ENCODE measurements around the gene RPTOR. TPM values are rescaled to one million over a fixed set of nuclear protein-coding genes. Genes with fewer than 3 reads are reported as not detected.
"Not testable (repeated sequence)": the region's sequence is repeated elsewhere in the genome, so short reads cannot be mapped to it uniquely, and the experiment has no call there.

RPTOR gene
- total RNA-seq, 1 experiment from 2014 or later, result 10.1 TPM

GRCh38 chr17:80693511-80693910, 148.9 kb downstream of the RPTOR start:
- DNase-seq (ENCODE audit: low read depth), result no peak

GRCh38 chr17:80694085-80694991, 149.7 kb downstream of the RPTOR start:
- DNase-seq (ENCODE audit: low read depth), result no peak

DNA sequence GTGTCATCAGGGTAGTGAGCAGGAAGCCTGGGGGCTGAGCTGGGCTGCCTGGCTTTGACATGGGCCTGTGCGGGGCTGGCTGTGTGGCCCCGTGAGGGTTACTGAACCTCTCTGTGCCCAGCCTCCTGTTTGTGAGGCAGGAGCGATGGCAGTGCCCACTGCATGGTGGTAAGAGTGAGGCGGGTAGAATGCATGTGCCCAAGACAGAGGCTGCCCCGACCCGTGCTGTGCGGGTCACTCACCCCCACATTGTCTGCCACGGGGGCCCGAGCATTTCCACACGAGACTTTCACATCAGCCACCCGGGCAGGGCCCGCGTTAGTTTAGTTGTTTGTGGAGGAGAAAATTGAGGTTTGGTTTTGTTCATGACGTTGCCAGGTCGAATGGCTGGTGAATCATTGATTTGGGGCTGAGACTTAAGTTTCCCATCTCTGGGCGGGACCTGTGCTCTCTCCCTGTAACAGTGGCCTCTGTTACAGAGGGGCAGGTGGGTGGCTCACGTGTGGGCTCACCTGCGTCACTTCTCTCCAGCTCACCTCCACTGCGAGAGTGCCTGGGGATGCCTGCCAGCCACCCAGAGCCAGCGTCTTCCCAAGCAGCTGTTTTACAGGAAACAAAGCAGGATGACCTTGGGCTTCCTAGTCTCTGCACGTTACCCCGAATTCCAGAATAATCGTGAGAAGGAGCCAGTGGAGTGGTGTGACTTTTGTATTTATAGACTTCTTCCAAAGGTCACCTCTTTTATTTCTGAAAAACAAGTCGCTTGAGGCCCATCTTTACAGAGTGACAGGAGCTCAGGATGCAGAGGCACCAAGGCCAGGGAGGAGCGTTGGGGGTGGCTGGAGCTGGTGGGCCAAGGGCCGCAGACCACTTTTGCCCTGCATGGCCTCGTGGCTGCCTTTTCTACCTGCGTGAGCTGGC, 150.6 kb downstream of the RPTOR start:
- DNase-seq (ENCODE audit: low read depth), result no peak

DNA sequence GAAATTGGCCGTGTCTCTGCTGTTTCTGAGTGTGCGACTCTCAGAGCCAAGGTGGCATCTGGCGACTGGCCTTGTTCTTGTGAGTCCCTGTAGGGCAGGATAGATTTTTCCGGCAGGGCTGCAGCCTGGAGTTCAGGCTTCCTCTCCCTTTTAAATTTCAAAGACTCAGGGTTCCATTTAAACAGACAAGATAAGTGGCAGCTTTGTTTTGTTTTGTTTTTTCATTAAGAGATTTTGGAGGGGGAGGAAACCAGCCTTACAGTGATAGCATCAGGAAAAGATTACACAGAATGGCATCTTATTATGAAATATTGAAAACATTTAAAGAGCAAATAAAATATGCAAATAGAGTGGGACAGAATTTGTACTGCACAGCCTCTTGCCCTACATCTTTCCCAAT, 151.3 kb downstream of the RPTOR start:
- no peak for DNase-seq (ENCODE audit: low read depth)

DNA sequence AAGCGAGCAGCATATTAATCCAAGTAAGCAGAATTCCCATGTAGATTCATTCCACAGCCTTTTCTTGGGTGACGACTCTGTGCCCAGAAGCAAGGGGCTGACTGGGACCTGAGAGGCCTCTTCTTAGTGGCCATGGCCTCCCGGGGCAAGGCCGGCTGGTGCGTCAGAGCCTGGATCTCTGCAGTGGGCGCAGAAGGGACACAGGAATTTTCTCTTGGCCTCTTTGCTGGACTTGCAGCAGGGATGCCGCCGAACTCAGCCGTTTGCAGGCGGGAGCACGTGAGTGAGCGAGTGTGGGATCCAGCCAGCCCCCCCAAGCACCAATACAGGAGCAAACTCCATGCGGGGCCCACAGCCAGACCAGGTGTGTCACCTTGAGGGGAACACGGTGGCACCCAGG, 151.8 kb downstream of the RPTOR start:
- no peak for DNase-seq (ENCODE audit: low read depth)

GRCh38 chr17:80696964-80697363, 152.3 kb downstream of the RPTOR start:
- no peak for DNase-seq (ENCODE audit: low read depth)

DNA sequence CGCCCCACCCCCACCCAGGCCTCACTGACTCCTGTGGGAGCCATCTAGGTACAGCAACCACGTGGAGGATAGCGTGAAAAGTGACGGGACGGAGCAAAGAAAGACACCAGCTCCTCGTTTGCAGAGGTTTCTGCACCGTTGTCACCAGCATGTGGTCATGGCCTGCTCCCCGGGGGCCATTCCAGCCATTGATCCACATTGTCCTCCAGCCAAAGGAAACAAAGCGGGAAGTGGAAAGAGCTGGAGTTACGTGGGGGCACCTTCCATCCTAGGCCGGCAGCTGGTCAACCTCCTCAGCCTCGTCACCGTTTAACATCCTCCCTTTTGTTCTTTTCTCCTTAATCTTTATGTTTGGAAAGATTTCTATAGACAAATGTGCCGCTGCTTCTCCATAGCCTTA, 153.7 kb downstream of the RPTOR start:
- DNase-seq (ENCODE audit: low read depth), result no peak

DNA sequence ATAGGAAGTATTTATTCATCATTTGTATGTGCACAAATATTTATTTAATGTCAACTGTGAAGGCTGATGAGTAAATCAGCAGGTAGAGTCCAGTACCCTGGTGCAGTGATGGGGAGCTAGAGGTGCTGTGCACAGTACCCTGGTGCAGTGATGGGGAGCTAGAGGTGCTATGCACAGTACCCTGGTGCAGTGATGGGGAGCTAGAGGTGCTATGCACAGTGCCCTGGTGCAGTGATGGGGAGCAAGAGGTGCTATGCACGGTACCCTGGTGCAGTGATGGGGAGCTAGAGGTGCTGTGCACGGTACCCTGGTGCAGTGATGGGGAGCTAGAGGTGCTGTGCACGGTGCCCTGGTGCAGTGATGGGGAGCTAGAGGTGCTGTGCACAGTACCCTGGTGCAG, 154.6 kb downstream of the RPTOR start:
- not testable (repeated sequence) for DNase-seq (ENCODE audit: low read depth)

DNA sequence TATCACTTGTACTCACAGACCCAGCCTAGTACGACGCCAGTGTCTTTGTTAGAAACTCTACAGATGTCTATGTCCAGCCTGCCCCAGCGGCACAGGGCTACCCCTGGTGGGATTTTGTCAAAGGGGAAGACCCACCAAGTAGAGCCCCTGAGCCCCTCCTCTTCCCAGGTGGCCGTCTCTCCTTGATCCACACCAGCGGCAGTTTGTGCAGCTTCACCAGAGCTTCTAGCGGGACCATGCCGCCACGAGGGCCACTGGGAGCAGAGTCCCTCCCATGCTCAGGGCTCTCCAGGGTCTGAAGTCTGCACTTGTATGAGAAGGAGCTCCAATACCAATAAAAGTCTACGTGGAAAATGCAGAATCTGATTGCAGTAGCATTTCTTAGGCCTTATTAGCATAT, 157.1 kb downstream of the RPTOR start:
- DNase-seq (ENCODE audit: low read depth), result no peak

GRCh38 chr17:80702315-80703141, 157.9 kb downstream of the RPTOR start:
- DNase-seq (ENCODE audit: low read depth), result no peak

- no peak for DNase-seq (ENCODE audit: low read depth)
Observed at GRCh38 chr17:80703142-80703478, 158.5 kb downstream of the RPTOR start.

- DNase-seq (ENCODE audit: low read depth), result no peak
Observed at GRCh38 chr17:80704381-80704819, 159.8 kb downstream of the RPTOR start.

DNA sequence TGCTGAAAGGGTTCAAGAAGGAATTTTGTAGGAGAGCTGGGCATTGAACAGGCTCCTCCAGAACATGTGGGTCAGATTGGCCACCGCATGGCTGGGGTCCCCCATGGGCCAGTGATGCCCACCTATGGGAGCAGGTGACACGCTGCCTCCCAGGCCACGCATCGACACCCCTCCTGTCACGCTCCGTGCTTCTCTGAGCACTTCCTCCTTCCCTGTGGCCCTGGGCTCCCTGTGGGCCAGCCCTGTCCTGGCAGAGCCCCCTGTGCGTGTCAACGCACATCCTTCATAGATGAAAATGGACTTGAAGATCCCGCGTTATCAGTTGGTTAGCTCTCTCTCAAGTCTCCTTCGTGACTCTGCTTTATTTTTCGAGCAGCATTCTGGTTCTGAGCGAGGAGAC, 160.3 kb downstream of the RPTOR start:
- DNase-seq (ENCODE audit: low read depth), result no peak

- DNase-seq (ENCODE audit: low read depth), result no peak
Observed at GRCh38 chr17:80705988-80706387, 161.3 kb downstream of the RPTOR start.

- no peak for DNase-seq (ENCODE audit: low read depth)
Observed at GRCh38 chr17:80706463-80706867, 161.8 kb downstream of the RPTOR start.

- no peak for DNase-seq (ENCODE audit: low read depth)
Observed at GRCh38 chr17:80708480-80708879, 163.8 kb downstream of the RPTOR start.

DNA sequence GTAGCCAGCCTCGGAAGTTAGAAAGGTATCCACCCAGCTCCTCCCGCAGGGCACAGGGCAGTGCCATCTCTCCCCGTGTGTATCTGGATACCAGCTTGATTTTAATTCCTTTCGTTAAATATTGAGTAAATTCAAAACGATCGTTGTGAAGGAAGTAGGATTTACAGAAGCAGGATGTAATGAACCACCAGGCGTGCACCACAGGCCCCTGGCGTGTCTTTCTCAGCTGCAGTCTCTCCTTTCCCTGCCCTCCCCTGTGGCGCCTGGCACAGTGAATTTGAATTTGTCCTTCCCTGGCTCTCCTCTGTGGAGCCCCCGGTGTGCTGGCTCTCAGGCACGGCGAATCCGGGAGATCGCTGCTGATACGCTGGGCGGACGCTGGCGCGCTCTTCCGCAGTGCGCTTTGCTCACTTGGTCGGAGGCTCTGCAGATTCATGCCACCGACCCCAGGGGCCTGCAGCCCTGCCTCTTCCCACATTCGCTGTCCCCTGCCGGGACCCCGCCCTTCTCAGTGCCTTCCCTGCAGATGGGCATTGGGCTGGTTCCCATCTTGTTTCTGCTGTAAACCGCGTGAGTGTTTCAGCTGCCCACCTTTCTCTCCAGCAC, 164.6 kb downstream of the RPTOR start:
- DNase-seq (ENCODE audit: low read depth), result no peak

DNA sequence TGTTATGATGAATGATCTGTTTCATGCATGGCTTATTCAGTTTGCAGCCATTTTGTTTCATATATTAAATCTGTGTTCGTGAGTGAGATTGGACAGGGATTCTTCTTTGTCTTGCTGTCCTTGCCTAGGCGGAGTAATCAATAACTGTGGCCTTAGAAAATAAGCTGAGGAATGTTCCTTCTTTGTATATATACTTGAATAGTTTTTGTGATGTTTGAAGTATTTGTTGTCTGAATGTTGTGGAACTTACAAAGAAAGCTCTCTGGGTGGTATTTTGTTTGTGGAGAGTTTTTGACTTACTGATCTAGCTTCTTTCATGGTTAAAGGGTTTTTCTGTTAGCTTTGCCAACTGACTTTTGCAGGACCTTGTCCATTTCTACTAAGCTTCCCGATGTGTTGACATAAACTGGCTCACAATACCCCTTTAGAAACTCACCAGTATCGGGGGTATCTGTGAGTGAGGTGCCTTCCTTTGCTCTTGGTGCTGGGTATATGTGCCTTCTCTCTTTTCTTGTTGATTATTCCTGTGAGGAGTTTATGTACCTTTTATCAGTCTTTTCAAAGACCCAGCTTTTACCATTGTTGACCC, 166.2 kb downstream of the RPTOR start:
- DNase-seq (ENCODE audit: low read depth), result no peak

DNA sequence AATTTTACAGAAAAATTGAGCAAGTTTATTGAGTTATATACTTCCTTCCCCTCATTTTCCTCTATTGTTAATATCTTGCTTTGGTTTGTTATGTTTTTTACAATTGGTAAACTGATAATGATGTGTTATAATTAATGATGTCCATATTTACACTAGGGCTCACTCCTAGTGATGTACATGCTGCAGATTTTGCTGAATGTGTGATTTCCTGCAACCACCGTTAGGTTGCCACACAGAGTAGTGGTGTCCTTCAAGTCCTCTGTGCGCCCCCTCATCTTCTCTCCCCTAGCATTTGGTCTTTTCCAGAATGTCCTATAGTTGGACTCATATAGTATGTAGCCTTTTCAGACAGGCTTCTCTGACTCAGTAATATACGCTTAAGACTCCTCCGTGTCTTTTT, 167.5 kb downstream of the RPTOR start:
- no peak for DNase-seq (ENCODE audit: low read depth)

GRCh38 chr17:80712606-80713005, 168.0 kb downstream of the RPTOR start:
- DNase-seq (ENCODE audit: low read depth), result no peak

Measured in RPMI7951 (cell line).